IMR-90 (cell line): ENCODE measurements around the gene RXFP3. TPM values are rescaled to one million over a fixed set of nuclear protein-coding genes. Genes with fewer than 3 reads are reported as not detected.
A peak's percentile ranks its signal among the peaks of the same experiment; 100 is the strongest.

Source experiments
- ATAC-seq: fragments of 200-7000 bp; cut with Tn5 transposase; 2 replicates; pipeline ENCODE4 v1.9.1; 2020; ENCODE audit warnings: low read depth, mild to moderate bottlenecking, moderate library complexity
- BruUV-seq: library from RNA; stranded (reverse); fragments of 400-500 nt; replicated peaks from 2 replicates; lab custom pipeline; 2021; lab: Mats Ljungman, UMichigan
- CTCF ChIA-PET: fragments of 300-600 bp; formaldehyde crosslinking; extraction: SDS; loops from one replicate; lab custom pipeline; 2021; ENCODE audit warnings: antibody characterized with exemption; lab: Yijun Ruan, JAX
- POLR2A ChIA-PET: fragments of 300-600 bp; sonication (Branson Sonifier 250); formaldehyde crosslinking; loops from one replicate; lab custom pipeline; 2022; ENCODE audit warnings: antibody characterized with exemption; ENCODE audit not compliant: unreplicated experiment; lab: Charles Lee
- DNase-seq: peaks from one replicate; pipeline ENCODE4 v3.0.0; 2013
- H2AFZ ChIP-seq: replicated peaks from 2 replicates; pipeline ENCODE3; 2013; ENCODE audit warnings: low read length, mild to moderate bottlenecking; ENCODE audit not compliant: poor library complexity
- H2AK5ac ChIP-seq: 2 replicates; pipeline ENCODE4 v1.6.1; 2013; ENCODE audit warnings: low read depth, low read length, inconsistent platforms
- H2AK9ac ChIP-seq: replicated peaks from 2 replicates; pipeline ENCODE3; 2013; ENCODE audit warnings: mild to moderate bottlenecking, low read depth, low read length, moderate library complexity; ENCODE audit not compliant: poor library complexity
- H2BK120ac ChIP-seq: 2 replicates; pipeline ENCODE4 v1.6.1; 2013; ENCODE audit warnings: low read depth, low read length, inconsistent platforms
- H2BK15ac ChIP-seq: 3 replicates; pipeline ENCODE4 v1.6.1; 2013; ENCODE audit warnings: low read depth, low read length, inconsistent platforms
- H2BK20ac ChIP-seq: 2 replicates; pipeline ENCODE4 v1.6.1; 2013; ENCODE audit warnings: low read depth, mild to moderate bottlenecking, inconsistent platforms, low read length, moderate library complexity
- H2BK5ac ChIP-seq: 2 replicates; pipeline ENCODE4 v1.6.1; 2013; ENCODE audit warnings: mild to moderate bottlenecking, low read depth, low read length, inconsistent platforms; ENCODE audit not compliant: poor library complexity, severe bottlenecking
- H3K14ac ChIP-seq: replicated peaks from 2 replicates; pipeline ENCODE4 v1.6.1; 2013; ENCODE audit warnings: low read depth, low read length, inconsistent platforms
- H3K18ac ChIP-seq: 2 replicates; pipeline ENCODE4 v1.6.1; 2013; ENCODE audit warnings: low read depth, low read length, control low read depth
- H3K23ac ChIP-seq: 2 replicates; pipeline ENCODE4 v1.6.1; 2013; ENCODE audit warnings: low read depth, low read length, inconsistent platforms
- H3K27ac ChIP-seq: 2 replicates; pipeline ENCODE4 v1.5.1; 2013; ENCODE audit warnings: mild to moderate bottlenecking, control low read depth, low read length; ENCODE audit not compliant: insufficient read depth
- H3K27me3 ChIP-seq: 2 replicates; pipeline ENCODE4 v1.6.1; 2013; ENCODE audit warnings: low read length; ENCODE audit not compliant: control insufficient read depth, insufficient read depth
- H3K36me3 ChIP-seq: 2 replicates; pipeline ENCODE4 v1.6.1; 2013; ENCODE audit warnings: low read length, mixed read lengths; ENCODE audit not compliant: control insufficient read depth, insufficient read depth
- H3K4ac ChIP-seq: 2 replicates; pipeline ENCODE4 v1.6.1; 2013; ENCODE audit warnings: low read depth, low read length, inconsistent platforms
- H3K4me1 ChIP-seq: 2 replicates; pipeline ENCODE4 v1.6.1; 2013; ENCODE audit warnings: low read length, mixed read lengths; ENCODE audit not compliant: control insufficient read depth, insufficient read depth
- H3K4me2 ChIP-seq: 2 replicates; pipeline ENCODE4 v1.6.1; 2013; ENCODE audit warnings: low read depth, mild to moderate bottlenecking, control low read depth, low read length, moderate library complexity
- H3K4me3 ChIP-seq: 2 replicates; pipeline ENCODE4 v1.5.1; 2013; ENCODE audit warnings: low read depth, mild to moderate bottlenecking, control low read depth, low read length, moderate library complexity; ENCODE audit not compliant: insufficient read depth
- H3K56ac ChIP-seq: 2 replicates; pipeline ENCODE4 v1.6.1; 2013; ENCODE audit warnings: low read length, inconsistent platforms; ENCODE audit not compliant: insufficient read depth; ENCODE audit errors: extremely low read depth
- H3K79me1 ChIP-seq, 2 experiments: 2 replicates each; pipeline ENCODE4 v1.6.1; 2013; ENCODE audit warnings: low read length in 2 of 2, inconsistent platforms in 1 of 2, low read depth in 1 of 2
- H3K9ac ChIP-seq: 2 replicates; pipeline ENCODE4 v1.6.1; 2013; ENCODE audit warnings: low read depth, low read length, control low read depth
- H3K9me1 ChIP-seq: 2 replicates; pipeline ENCODE4 v1.6.1; 2013; ENCODE audit warnings: low read length, inconsistent platforms; ENCODE audit not compliant: insufficient read depth
- H3K9me3 ChIP-seq: 2 replicates; pipeline ENCODE4 v1.6.1; 2013; ENCODE audit warnings: low read length; ENCODE audit not compliant: control insufficient read depth, insufficient read depth
- H4K20me1 ChIP-seq: 2 replicates; pipeline ENCODE4 v1.6.1; 2013; ENCODE audit warnings: low read length, inconsistent platforms; ENCODE audit not compliant: insufficient read depth
- H4K5ac ChIP-seq: 2 replicates; pipeline ENCODE4 v1.6.1; 2013; ENCODE audit warnings: mild to moderate bottlenecking, low read depth, low read length, control low read depth
- H4K8ac ChIP-seq, 2 experiments: 2 replicates each; pipeline ENCODE4 v1.6.1; 2013; ENCODE audit warnings: low read depth in 2 of 2, low read length in 2 of 2, control low read depth in 1 of 2, inconsistent platforms in 1 of 2
- H4K91ac ChIP-seq: 2 replicates; pipeline ENCODE4 v1.6.1; 2013; ENCODE audit warnings: low read depth, low read length, inconsistent platforms; ENCODE audit not compliant: insufficient read depth
- ELK1 ChIP-seq: fragments of 150-350 bp; IDR thresholded peaks from 2 replicates; pipeline ENCODE4 v1.6.1; 2016; ENCODE audit warnings: low read depth, mild to moderate bottlenecking, low read length, moderate library complexity, borderline replicate concordance
- MAZ ChIP-seq: IDR thresholded peaks from 2 replicates; pipeline ENCODE4 v1.6.1; 2012; ENCODE audit warnings: low read depth, mild to moderate bottlenecking, low read length, improper control_type of control experiment, moderate library complexity, borderline replicate concordance
- RAD21 ChIP-seq: IDR thresholded peaks from 2 replicates; pipeline ENCODE4 v1.6.1; 2012; ENCODE audit warnings: low read length, improper control_type of control experiment
- WGBS, 2 experiments: methylation state at CpG; one replicate each; pipeline versions ENCODE4 v1.1.5 to v1.1.7; 2013; ENCODE audit warnings: missing lambda C conversion rate in 2 of 2; ENCODE audit not compliant: insufficient read length in 1 of 2; ENCODE audit errors: extremely low coverage in 2 of 2; 5-methylcytosine and 5-hydroxymethylcytosine counted together
- dilution Hi-C: fragments of 300-500 bp; cut with HindIII; formaldehyde crosslinking; loops from one replicate; pipeline ENCODE4 v1.14.3; 2018; ENCODE audit warnings: low sequenced_read_pairs; ENCODE audit not compliant: unreplicated experiment
- in situ Hi-C: fragments of 300-500 bp; cut with MboI; formaldehyde crosslinking; loops from 3 replicates; pipeline ENCODE4 v1.14.3; 2019; ENCODE audit warnings: low sequenced_read_pairs, inconsistent platforms, mixed read lengths
- intact Hi-C: fragments of 100-400 bp; cut with micrococcal nuclease; formaldehyde crosslinking; loops from 2 replicates; pipeline ENCODE4 v1.10.0; 2022
- polyA plus RNA-seq, 3 experiments: library from polyadenylated mRNA; depleted of rRNA; stranded (reverse); fragments of >200 nt; gene quantifications; 2 replicates each; pipeline ENCODE4 v1.2.3, GENCODE V29; 2012; ENCODE audit warnings: low replicate concordance in 1 of 3
- total RNA-seq: library from RNA; depleted of rRNA; stranded (reverse); fragments of >200 nt; gene quantifications from 2 replicates; pipeline ENCODE4 v1.2.3, GENCODE V29; 2012

Gene RXFP3
- total and polyA plus RNA-seq, 2 of the 4 experiments (the other 2 are of a cell fraction), result not detected

GRCh38 chr5:33887268-33887667 lies 48.9 kb upstream of the RXFP3 start:
- Histone ChIP-seq H3K56ac (no peak overlapping the region), H3K14ac (no peak overlapping the region), H4K20me1 (peaks cover 17% of the 10 kb centered on the region; the same call in 1 of the 2 replicates), H3K23ac (peak overlapping the region; percentile 73; the same call in 1 of the 2 replicates), H3K4me2 (no peak overlapping the region), H3K27me3 (no peaks in the 10 kb centered on the region), H3K9me3 (no peaks in the 10 kb centered on the region), H2AFZ (no peak overlapping the region), H3K36me3 (no peaks in the 10 kb centered on the region; the same call in 1 of the 2 replicates), H3K9me1 (peaks cover 10% of the 10 kb centered on the region), H2AK5ac (no peak overlapping the region), H2BK5ac (no peak overlapping the region), H2BK120ac (no peak overlapping the region), H3K79me1 (peaks cover 10 to 63% of the 10 kb centered on the region in 2 experiments; a peak in 3 of 4 replicates), H2BK20ac (no peak overlapping the region), H3K18ac (no peak overlapping the region), H3K27ac (no peak overlapping the region), H4K5ac (no peak overlapping the region), H3K4me1 (peaks cover 17% of the 10 kb centered on the region), H3K4ac (no peak overlapping the region), H3K9ac (no peak overlapping the region), H2AK9ac (no peak overlapping the region), H2BK15ac (no peak overlapping the region), H3K4me3 (no peak overlapping the region), H4K91ac (no peak overlapping the region), H4K8ac (no peak overlapping the region)
- in situ Hi-C loops, result no loop called here
- CTCF ChIA-PET, result interaction anchor here (0.6 to 1.3 kb wide), 3 partner anchors 9 to 115 kb away, joined by 4 read pairs; no protein-coding TSS in a partner anchor
- TF ChIP-seq RAD21 (no peak), MAZ (no peak), ELK1 (no peak)
- dilution Hi-C loops, result no loop called here
- no TSS peak for BruUV-seq
- no peak for DNase-seq
- POLR2A ChIA-PET, result no interaction called here
- intact Hi-C loops, result loop anchor here (5.0 kb wide), 1 partner anchor 35 kb away; no protein-coding TSS in a partner anchor
- no CpG with 5 or more reads among the region's 3 CpGs for WGBS, 2 experiments
- ATAC-seq, result no peak
